Suppressor macrophage (primary cell): Measurements from ENCODE around the gene C5orf46.
A peak's percentile ranks its signal among the peaks of the same experiment; 100 is the strongest.
"Not testable (repeated sequence)": the region's sequence is repeated elsewhere in the genome, so short reads cannot be mapped to it uniquely, and the experiment has no call there.

ENCODE experiments used
- DNase-seq, 4 experiments: peaks; one replicate each; pipeline ENCODE4 v3.0.0-alpha.2; 2020 to 2022
- total RNA-seq, 17 experiments: gene quantifications; one replicate each; lab custom pipeline; 2026; ENCODE audit warnings: mixed read lengths in 6 of 17, inconsistent platforms in 3 of 17; lab: John Stamatoyannopoulos, UW

The C5orf46 gene
- 0 to 0.44 (median 0) reads per million in 17 experiments for total RNA-seq

DNA sequence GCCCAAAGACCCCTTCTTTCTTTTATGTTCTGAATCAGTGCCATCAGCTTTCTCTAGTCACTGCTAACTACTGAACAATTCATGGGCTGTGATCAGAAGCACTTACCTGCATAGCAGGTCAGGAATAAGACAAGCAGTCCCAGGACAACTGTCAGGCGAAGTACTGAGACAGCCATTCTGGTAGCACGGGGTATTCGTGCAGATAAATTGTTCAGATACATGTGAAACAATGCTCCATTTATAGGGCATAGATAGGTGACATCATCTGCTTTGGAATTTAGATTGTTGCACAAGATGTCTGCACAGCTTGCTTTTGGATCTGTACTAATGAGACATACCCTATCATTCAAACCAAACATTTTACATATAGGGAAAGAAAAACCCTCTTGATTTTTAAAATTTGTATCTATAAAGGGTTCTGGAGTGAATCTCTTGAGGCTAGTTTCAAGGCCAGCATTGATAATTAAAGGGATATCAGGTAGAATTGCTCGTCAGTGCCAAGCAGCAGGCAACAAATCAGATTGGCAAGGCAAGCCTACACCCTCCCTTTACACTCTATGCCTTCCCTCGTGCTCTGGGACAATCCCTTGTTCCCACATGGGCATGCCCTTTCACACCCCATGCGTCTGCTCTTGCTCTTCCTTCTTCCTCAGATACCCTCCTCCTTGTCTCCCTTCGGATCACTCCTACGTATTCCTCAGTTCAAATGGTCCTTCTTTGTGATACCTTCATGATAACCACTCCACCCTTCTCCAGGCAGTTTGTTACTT is at the start of gene C5orf46:
TSS of gene C5orf46 (minus strand) at position 213 of the 770 bp plus-strand sequence. CDS start at position 176, 37 bp downstream.
- DNase-seq = no peak

DNA sequence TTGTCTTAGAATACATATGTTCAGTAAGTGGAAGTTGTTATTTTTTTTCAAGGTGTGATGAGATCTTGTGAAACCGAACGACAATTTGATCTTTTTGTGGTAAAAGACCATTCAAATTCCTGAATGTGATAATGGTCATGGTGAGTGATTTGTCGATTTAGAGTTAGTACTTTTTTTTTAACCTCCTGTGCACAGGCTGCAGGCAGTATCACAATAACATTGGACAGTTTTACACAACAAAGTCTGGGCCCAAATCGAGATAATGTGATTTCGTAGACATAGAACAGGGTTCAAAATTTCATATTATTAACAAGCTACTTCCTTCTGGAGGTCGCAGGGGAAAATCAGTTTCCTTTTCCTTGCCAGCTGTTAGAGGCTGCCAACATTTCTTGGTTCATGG is 48.6 kb upstream of the C5orf46 start:
- no peak for DNase-seq

DNA sequence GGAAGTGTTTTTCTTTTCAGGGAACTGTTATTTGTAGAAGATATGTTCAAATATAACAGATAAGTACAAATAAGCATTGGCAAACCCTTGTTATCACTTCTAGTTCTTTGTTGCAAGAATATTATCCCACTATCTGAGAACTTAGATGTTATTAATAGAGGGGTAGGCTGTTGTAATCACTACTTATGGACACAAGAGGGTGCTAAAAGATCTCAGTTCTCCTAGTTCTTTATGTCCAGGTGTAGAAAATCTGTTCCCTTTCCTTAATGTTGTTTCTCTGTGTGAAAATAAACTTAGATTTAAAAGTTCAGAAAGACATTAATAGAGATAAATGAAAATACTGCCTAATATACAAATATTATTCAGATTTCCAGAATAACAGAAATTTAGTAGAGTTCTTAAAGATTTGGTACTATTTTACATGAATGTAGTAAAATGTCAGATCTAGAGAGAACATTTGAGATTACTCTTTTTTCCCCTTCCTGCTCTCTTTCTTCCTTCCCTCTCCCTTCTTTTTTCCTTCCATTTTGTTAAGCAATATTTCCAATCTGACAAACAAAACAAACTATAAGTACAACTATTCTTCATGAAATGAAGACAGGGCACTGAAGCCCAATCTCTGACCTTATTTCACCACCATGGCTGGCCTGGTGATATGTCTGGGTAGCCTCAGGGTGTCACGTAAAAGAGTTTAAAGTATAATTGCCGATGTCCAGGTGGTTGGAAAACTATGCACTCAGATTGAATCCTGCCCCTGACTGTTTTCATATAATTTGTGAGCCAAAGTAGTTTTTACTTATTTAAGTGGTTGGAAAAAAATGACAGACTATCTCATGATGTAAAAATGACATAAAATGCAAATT is 43.6 kb upstream of the C5orf46 start:
- peak; percentile 15 to 65 (median 44) for DNase-seq

DNA sequence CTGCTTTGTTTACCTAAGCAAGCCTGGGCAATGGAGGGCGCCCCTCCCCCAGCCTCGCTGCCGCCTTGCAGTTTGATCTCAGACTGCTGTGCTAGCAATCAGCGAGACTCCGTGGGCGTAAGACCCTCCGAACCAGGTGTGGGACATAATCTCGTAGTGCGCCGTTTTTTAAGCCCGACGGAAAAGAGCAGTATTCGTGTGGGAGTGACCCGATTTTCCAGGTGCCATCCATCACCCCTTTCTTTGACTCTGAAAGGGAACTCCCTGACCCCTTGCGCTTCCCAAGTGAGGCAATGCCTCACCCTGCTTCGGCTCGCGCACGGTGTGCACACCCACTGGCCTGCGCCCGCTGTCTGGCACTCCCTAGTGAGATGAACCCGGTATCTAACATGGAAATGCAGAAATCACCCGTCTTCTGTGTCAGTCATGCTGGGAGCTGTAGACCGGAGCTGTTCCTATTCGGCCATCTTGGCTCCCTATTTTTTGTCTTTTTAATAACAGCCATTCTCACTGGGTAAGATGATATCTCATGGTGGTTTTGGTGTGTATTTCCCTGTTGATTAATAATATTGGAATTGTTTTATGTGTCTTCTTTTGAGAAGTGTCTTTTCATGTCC is 40.4 kb upstream of the C5orf46 start:
- not testable (repeated sequence) for DNase-seq

DNA sequence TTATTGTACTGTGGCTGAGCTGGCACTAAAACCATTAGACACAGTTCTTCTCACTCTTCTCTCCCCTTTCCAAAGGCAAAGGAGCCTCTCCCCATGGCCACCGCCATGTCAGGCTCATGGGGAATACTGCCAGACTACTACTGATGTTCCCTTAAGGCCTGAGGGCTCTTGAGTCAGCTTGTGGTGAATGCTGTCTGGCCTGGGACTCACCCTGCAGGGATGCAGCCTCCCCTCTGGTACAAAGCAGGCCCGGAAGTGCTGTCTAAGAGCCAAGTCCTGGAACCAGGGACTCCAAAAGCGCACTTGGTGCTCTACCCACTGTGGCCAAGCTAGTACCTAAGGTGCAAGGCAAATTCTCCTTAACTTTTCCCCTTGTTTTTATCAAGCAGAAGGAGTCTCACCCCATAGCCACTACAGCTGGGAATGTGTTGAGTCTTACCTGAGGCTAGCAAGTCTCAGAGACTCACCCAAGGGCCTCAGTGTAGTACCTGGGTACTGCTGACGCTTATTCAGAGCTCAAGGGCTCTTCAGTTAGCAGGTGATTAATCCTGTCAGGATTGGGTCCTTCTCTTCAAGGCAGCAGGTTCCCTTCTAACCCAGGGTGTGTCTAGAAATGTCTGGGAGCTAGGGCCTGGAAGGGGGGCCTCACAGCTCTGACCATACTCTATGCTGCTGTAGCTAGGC is 33.2 kb upstream of the C5orf46 start:
- no peak for DNase-seq

DNA sequence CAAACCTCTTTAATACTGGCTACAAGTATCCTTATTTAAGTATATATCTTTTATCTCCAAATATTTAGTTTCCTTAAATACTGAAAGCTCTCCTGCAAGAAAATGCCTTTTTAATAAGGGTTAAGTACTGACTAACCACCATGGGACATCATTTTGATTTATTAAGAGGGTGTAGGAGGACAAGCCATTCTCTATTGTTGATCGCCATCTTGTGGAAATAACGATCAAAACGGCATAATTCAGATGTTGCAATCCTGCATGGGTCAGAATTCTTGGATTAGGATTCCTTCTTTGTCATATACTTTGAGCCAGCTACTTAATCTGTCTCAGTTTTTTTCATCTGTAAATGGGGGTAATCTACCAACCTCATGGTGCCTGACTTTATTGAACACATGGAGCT is 28.7 kb upstream of the C5orf46 start:
- DNase-seq = peak; percentile 49 to 79 (median 70)

DNA sequence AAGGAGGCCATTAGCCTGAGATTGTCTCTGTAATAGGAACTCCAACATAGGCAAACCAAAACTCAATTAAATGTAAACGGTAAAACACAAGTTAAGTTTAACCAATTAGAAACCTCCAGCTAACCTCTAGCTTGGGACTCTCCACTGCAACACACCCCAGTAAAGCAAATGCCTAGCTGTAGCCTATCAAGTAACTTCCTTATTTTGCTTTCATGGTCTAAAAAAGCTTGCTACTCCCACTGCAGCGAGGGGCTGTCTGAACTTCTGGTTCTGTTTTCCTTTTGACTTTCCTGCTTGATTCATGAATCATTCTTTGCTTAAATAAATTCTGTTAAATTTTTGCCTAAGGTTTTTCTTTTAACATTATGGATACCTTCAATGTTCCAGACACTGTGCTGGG is 24.4 kb upstream of the C5orf46 start:
- peak; percentile 57 to 76 (median 68) for DNase-seq

DNA sequence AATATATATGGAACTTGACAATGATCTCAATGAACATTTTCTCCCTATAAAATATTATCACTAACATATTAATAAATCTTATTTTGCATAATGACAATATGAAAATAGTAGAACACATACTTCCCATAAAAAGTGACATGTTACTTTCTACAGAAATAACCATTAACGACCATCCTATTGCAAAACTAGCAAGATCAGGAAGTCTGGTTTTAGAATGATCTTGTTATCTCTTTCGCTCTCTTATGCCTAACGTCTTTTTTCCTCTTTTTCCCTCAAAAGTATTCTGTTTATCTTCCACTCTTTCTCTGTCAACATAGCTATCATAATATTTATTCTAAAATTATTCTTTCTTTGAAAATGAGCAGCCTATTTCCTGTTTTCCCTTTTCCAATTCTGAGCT is 21.6 kb upstream of the C5orf46 start:
- peak in 2 of 4 experiments; percentile 27 to 44 for DNase-seq

DNA sequence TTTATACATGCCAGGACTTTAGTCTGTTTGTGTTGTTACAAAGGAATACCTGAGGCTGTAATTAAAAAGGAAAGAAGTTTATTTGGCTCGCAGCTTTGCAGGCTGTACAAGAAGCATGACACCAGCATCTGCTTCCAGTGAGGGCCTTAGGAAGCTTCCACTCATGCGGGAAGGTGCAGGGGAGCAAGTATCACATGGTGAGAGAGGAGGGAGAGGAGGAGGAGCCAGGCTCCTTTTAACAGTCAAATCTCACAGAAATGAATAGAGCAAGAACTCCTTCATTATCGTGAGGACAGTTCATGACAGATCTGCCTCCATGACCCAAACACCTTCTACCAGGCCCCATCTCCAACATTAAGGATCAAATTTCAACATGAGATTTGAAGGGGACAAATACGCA is 18.7 kb upstream of the C5orf46 start:
- no peak for DNase-seq

DNA sequence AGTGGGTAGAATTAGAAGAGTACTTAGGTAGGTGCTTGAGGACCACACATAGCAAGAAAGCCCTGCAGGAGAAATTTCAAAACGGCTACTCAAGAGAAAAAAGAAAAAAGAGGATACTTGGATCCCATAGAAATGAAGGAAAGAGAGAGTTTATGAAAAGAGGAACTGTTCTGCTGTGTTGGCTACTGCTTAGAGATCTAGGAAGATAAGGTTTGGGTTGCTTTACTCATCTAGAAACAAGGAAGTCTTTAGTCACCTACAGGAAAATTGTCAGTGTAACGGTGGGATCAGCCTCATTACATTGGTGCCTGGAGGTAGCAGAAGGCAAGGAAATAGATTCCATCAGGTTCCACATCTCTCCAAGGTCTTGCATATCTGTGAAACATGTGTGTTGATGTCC is 14.8 kb upstream of the C5orf46 start:
- peak in 2 of 4 experiments; percentile 32 to 35 for DNase-seq

DNA sequence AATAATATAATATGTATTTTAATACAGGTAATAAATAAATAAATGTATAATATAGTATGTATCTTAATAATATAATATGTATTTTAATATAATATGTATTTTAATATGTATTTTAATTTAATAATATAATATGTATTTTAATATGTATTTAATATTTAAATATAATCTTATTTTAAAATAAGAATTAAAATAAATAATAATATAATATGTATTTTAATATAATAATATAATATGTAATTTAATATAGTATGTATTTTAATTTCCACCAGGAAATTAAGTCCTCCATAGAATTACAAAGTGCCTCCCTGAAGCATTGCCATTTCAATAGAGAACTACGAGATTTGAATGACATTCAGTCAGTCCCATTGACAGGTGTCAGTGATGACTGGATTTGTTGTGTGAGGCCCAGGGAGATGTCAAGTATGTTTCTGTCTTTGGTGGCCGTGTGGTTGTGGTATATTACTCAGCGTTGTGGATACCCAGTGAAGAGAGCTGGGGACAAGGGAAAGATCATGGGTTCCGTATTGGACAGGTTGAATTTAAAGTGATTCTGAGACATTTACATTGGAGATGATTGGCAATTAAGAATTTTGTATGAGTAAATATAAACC is 14.2 kb upstream of the C5orf46 start:
- DNase-seq = no peak

DNA sequence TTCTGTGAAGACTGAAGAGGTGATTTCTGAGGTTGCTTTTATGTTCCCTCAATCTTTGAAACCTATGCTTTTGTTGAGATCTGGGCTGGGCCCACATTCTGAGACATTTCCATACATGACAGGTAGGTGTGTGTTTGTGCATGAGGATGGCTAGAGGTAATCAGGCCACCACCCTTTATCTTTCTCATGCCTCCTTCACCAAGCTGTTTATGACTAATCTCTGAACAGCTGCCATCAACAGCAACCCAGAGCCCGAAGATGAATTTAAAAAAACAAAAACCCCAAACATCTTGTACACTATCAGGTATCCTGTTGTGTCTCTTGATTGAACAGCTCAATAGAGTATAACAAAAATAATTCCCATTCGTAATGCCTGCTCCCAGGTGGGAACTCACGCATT is 12.6 kb upstream of the C5orf46 start:
- no peak for DNase-seq

DNA sequence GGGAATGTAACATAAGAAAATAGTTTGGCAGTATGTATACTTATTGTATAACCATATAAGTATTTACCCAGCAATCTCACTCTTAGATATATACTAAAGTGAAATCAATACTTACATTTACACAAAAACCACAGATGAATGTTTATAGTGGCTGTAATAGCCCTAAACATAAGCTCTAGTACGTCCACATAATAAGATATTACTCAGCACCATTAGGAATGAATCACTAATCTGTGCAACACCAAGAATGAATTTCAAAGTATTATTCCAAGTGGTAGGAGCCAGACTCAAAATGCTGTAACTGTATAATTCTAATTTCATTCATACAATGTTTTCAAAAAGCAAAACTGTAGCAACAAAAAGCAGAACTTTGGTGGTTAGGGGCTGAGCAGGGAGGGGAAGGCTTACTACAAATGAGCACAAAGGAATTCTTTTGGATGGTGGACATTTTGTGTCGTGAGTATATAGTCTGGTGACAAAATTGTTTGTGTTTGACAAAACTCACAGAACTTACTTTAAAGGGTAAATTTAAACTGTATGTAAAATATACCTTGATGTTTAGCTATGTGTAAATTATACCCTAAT is 11.9 kb upstream of the C5orf46 start:
- peak in 1 of 4 experiments; percentile 14 for DNase-seq

DNA sequence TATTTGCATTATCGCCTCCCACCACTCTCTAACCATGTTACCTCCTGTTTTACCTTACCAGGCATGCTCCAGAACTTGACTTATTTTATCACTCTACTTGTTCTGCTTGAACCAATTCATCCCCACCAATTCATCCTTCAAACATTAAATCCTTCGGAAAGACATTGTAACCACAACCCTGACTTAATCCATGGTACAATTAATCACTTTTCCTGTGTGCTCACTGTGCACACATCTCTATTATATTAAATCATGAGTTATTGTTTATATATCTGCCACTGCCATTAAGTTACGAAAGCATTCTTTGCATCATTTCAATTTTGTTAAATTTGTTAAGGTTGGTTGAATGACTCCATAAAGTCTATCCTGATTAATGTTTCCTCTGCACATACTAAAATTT is 7.4 kb upstream of the C5orf46 start:
- no peak for DNase-seq

DNA sequence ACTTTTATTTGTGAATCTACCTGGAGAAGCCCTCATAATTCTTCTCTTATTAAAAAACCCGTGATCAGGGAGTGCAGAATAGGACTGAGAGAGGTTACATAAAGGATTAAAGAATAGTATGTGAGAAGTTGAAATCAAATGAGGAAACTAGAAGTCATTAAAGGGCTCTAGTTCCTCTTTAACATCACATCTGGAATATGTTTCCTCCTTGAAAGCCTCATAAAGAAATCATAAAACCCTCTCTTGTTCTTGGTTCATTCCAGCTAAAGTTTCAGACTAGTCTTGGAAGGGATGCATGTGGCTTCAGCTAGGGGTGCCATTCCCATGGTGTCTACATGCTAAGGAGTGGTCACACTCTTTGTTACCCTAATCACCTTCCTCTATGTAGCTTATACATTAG is 5.7 kb upstream of the C5orf46 start:
- DNase-seq = peak; percentile 5 to 69 (median 38)

DNA sequence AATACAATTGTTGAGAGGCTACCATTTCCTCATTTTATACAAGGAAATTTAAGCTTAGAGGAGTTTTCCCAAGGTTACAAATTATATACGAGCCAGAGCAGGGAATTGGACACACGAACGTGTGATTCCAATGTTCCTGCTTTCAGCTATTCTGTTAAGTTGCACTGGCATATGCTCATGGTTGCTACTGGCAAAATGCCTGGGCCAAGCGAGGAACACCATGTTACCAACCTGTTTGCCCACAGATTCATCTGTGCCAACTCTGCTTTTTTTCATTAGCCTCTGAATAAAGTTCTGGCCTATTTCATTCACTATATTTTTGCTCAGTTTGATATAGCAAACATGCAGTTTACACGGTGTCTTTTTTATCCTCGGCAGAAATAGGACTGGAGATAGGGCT is 5.1 kb upstream of the C5orf46 start:
- no peak for DNase-seq

DNA sequence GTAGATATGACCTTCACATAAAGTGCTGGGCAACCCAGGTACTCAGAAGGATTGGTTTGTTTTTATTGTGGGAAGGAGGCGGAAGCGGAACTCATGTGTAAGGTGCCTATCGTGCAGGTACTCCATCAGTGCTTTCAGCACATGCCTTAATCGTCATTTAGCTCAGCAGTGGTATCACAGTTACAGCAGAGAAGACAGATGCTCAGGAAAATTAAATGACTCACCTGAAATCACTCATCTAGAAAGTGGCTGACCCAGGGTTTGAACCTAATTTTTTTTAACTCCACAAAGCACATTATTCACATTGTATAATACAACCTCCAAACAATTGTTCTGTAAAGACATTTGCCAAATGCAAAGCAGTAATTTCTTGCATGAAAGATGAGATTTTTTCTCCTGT is 2.2 kb downstream of the C5orf46 start:
- DNase-seq = no peak

DNA sequence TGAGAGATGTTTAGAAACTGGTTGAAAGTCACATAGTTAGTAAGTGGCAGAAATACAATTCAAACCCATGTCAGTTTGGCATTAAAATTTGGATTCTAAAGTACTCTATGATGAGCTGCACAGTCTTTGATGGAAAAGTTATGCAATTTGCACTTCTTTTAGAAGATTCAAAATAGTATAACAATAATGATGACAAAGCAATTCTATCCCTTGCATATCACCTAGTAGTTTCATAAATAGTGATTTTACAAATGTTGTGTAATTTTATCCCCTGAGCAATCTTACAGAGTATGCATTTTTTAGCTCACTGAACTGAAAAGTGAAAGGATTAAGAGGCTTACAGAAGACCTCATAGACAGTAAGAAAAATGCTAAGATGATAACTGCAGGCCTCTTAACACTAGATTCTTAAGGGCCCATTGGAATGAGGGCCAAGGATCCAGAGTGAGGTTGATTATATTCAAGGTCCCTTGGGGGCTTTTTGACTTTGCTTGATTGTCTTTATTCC is 3.7 kb downstream of the C5orf46 start:
- DNase-seq = no peak

DNA sequence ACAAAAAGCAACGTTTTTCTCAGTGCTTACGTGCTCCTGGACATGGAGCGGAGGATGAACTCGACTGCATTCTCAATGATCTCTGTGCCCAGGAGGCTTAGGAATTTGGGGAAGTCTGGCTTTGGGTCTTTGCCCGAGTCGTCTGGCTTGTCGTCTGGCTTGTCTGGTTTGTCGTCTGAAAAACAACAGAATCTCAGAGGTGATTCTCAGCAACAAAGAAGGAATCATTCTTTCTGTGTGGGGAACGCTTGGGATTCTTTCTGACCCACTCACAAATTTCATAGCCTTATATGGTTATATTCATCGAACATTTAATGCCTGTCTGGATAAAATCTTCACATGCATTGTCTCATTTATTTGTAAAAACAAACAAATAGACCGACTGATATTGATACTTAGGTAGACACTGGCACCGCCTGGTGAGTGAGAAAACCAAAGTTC is 4.7 kb downstream of the C5orf46 start:
- DNase-seq = no peak

DNA sequence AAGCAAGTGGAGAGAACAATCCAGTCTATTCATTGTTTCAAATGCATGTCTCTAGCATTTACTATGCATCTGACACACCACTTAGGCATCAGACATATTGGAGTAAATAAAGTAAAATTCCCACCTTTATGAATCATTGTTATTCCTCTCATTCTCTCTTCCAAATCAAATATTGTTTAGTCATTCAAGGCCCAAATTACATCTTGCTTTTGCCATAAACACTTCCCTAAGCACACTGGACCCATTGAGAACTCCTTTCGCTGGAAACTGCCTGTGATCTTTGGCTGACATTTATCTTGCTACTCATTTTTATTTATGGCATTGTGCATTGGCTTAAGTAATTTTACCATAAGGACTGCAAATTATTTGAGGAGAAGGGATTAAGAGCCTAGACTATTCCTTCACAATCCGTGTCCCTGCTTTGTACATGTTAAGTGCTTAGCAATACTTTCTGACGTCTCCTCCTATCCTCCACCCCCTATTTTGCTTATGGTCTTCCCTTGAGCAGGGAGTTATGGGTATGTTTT is 7.4 kb downstream of the C5orf46 start:
- DNase-seq = no peak

DNA sequence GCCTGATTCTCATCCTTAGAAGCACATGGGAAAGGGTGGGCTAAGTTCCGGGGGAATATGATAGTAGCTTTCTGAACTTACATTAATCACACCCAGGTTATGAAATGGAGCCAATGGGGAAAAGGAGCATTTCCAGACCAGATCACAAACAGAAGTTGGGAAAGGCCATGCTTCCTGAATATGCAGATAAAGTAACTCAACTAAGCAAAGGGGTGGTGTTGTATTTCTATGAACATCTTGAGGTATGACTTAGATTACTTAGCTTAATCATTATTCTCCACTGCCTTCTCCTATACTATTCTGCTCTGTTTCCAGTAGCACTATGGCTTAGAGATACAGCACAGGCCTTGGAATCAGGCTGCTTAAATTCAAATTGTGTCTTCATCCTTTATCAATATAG is 10.5 kb downstream of the C5orf46 start:
- no peak for DNase-seq
